DMS53 (cell line): ENCODE data around the gene AK2.
"Not testable (repeated sequence)": the region's sequence is repeated elsewhere in the genome, so short reads cannot be mapped to it uniquely, and the experiment has no call there.

Source experiments
- DNase-seq: peaks from one replicate; lab custom pipeline; 2025; lab: John Stamatoyannopoulos, UW

Gene AK2

GRCh38 chr1:32998997-32999396 lies 37.7 kb downstream of the AK2 start:
- no peak for DNase-seq

GRCh38 chr1:32998064-32998463 lies 38.6 kb downstream of the AK2 start:
- DNase-seq, result no peak

- DNase-seq, result no peak
Observed at GRCh38 chr1:32997381-32997891, 39.2 kb downstream of the AK2 start.

- DNase-seq, result not testable (repeated sequence)
Observed at GRCh38 chr1:32993324-32993636, 43.4 kb downstream of the AK2 start.

- DNase-seq, result peak; percentile 45
Observed at GRCh38 chr1:32992489-32993323, 44.0 kb downstream of the AK2 start.

GRCh38 chr1:32991819-32992488 lies 44.7 kb downstream of the AK2 start:
- no peak for DNase-seq

DNA sequence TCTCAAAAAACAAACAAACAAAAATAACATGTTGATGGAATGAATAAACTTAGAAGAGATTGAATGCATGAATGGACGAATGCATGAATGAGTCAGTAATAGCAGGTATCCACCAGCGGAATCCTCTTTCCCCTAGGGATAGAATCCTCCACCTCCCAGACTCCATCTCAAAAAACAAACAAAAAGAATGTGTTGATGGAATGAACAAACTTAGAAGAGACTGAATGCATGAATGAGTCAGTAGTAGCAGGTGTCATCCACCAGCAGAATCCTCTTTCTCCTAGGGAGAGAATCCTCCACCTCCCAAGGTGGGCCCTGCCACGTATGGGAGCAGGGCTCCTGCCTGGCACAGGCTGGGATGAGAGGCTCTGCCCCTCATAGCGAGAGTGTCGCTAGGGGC lies 45.3 kb downstream of the AK2 start:
- DNase-seq, result peak; percentile 59

DNA sequence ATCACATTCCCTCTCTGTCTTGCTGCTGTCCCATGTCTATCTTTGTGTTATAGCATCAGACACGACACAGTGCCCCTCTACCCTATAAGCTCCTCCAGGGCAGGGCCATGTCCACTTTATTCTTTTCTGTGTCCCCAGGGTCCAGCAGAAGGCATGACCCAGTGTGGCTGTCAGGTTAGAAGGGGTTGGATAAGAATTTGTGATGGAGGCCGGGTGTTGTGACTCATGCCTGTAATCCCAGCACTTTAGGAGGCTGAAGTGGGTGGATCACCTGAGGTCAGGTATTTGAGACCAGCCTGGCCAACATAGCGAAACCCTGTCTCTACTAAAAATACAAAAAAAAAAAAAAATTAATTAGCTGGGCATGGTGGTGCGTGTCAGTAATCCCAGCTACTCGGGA lies 45.8 kb downstream of the AK2 start:
- peak; percentile 58 for DNase-seq

DNA sequence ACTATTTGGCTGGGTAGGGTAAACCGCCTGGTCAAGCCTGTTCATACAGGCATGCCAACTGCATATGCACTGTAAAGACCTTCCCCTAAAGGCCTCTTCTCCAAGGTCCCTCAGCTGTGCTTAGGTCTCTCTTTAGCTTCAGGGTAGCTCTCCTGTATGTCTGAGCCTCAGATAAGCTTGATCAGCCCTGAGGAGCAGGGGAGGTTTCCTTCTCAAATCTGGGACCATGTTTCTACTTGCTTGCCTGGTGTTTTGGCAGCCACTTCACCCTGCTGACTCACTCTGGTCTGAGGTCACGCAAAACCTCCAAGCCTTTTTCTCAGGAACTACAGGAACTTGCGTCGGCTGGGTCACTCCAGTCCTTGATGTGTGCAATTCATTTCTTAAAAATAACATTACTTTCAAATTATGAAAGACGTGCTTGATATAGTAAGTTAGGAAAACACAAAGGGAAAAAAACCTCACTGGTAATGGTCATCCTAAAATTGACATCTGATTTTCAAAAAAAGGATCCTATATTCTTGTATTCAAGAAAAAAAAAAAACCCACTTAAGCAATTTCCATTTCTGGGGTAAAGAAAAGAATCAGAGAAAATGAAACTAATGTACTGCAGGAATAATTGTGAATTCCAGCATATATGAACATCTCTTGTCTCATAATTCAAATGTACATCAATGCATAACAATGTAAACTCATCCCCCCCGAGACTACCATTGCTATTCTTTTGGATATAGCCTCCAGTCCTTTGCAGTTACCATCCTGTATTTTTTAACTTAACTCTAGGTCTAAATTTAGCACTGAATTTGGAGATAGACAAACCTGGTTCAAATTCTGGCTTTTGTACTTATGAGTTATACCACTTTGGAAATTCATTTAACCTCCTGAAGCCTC lies 47.3 kb downstream of the AK2 start:
- DNase-seq, result peak; percentile 74

DNA sequence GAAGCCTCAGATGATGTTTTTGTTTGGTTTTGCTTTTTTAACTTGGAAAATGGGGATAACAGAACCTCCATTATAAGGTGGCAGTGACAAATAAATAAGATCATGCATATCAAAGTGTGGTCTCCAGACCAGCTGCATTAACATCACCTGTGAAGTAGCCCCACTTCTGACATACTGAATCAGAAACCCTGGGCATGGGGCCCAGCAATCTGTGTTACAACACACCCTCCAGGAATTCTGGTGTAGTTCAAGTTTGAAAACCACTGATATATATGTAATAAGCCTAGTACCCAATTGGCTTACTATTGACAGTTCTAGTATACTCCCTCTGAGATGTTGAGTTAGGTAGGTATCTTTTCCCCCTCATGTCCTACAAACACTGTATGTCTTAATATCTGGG lies 48.0 kb downstream of the AK2 start:
- DNase-seq, result no peak

- DNase-seq, result no peak
Observed at GRCh38 chr1:32985226-32985625, 51.5 kb downstream of the AK2 start.

GRCh38 chr1:32984455-32985171 lies 52.1 kb downstream of the AK2 start:
- no peak for DNase-seq

DNA sequence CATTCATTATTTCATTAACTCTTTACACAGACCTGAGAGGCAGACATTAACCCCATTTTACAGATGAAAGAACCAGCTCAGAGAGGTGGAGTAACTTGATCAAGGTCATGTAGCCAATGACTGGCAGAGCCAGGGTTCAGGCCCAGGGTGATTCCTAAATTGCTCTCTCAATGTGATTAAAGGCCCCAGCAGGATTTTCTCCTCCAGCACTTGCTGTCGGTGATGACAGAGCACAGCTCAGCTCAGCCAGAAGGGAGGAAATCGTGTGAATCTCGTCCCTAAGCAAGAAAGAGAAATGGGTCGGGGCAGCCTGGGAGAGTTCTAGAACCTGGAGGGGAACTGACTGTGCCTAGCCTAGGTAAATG lies 52.6 kb downstream of the AK2 start:
- no peak for DNase-seq

GRCh38 chr1:32983020-32983419 lies 53.7 kb downstream of the AK2 start:
- no peak for DNase-seq

- DNase-seq, result peak; percentile 87
Observed at GRCh38 chr1:32981003-32981901, 55.4 kb downstream of the AK2 start.

DNA sequence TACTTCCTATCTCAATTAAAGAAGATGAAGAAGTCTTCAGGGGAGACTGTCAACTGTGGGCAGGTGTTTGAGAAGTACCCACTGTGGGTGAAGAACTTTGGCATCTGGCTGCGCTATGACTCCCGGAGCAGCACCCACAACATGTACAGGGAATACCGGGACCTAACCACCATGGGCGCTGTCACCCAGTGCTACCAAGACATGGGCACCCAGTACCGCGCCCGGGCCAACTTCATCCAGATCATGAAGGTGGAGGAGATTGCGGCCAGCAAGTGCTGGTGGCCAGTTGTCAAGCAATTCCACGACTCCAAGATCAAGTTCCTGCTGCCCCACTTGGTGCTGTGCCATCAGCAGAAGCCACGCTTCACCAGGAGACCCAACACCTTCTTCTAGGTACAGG lies 56.6 kb downstream of the AK2 start:
- no peak for DNase-seq

- no peak for DNase-seq
Observed at GRCh38 chr1:32978854-32979253, 57.8 kb downstream of the AK2 start.

GRCh38 chr1:32977546-32978087 lies 59.1 kb downstream of the AK2 start:
- no peak for DNase-seq

DNA sequence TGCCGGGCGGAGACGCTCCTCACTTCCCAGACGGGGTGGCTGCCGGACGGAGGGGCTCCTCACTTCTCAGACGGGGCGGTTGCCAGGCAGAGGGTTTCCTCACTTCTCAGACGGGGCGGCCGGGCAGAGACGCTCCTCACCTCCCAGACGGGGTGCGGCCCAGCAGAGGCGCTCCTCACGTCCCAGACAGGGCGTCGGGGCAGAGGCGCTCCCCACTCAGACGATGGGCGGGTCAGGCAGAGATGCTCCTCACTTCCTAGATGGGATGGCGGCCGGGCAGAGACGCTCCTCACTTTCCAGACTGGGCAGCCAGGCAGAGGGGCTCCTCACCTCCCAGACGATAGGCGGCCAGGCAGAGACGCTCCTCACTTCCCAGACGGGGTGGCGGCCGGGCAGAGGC lies 61.6 kb downstream of the AK2 start:
- DNase-seq, result not testable (repeated sequence)

GRCh38 chr1:32973458-32973857 lies 63.2 kb downstream of the AK2 start:
- DNase-seq, result not testable (repeated sequence)
